GM18507 (cell line): Measurements from ENCODE around the gene ABCA4.
A peak's percentile ranks its signal among the peaks of the same experiment; 100 is the strongest.
"Not testable (repeated sequence)": the region's sequence is repeated elsewhere in the genome, so short reads cannot be mapped to it uniquely, and the experiment has no call there.

Source experiments
- DNase-seq: peaks from one replicate; pipeline ENCODE4 v3.0.0; 2011; ENCODE audit warnings: low read depth; ENCODE audit not compliant: insufficient read length; ENCODE audit errors: extremely low spot score
- FAIRE-seq: peaks from 2 replicates; lab custom pipeline; 2011; peaks lifted over from hg19 to GRCh38; lab: Jason Lieb, UNC

Gene ABCA4

GRCh38 chr1:93993731-93994130, 127.2 kb downstream of the ABCA4 start:
- FAIRE-seq (no peak), DNase-seq (no peak)

DNA sequence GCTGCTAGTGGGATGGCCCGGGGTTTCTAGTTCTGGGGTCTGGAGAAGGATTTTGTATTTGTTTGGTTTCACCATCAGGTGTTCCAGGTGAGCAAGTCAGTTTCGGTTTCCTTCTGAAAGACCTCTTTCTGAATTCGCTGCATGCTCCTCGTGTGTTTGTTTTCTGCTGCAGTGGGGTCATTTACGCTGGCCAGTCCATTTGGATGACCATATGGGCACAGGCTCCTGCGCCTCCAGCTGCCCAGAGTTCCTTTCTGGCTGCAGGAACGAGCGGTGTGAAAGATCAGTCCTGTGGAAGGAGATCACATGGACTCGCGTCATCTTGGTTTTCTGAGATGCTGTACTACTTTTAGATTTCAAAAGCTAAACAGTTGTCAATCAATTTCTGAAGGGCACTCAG, 128.0 kb downstream of the ABCA4 start:
- DNase-seq = no peak
- no peak for FAIRE-seq

DNA sequence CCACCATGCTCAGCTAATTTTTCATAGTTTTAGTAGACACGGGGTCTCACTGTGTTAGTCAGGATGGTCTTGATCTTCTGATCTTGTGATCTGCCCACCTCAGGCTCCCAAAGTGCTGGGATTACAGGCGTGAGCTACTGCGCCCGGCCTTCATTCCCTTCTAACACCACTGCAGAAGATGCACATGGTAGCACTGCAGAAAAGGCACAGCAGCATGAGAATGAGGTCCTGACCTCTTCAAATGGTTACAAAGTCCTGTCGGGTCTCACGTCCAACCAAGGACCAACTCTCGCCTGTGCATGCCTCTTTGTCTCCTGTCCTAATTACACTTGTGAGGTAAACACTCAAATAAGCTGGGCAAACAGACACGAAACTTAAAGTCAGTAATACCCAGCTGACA, 128.8 kb downstream of the ABCA4 start:
- FAIRE-seq (no peak), DNase-seq (no peak)

DNA sequence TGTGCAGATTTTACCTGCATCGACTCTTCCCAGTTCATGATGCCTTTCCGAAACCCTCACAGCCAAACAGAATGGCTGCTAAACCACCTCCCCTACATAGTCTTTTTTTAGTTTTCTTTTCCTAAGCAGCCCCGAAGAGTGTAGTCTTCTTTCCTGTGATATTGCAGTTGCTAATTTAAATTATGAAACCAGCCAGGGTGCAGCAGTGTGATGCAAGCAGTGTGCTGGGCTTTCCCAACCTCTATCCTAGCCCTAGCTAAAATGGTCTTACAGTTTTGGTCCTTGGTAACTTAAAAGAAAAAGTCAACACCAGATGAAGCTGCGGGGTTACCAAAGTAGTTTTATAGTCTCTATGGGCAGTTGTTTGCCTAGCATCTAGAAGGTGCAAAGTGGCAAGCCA, 129.7 kb downstream of the ABCA4 start:
- DNase-seq (no peak), FAIRE-seq (no peak)

GRCh38 chr1:93990477-93990876, 130.5 kb downstream of the ABCA4 start:
- DNase-seq, FAIRE-seq: not testable (repeated sequence)

DNA sequence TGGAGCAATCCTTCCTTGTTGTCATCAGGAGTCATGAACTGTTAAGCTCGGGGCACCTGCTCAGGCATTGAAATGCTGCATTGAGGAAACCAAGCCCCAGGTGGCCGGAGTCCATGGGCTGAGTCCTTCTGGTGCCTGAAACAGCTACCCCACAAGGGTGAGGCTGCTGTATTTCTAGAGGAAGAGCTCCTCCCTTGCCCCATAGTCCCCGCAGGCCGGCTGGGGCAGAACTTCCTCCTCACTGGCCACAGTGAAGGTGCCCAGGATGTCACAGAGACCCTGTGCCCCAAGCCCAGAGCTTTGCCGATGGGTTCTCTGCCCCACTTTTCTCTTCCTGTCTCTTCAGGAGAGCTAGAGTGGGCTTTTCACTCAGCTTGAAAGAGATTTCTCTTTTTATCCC, 130.9 kb downstream of the ABCA4 start:
- FAIRE-seq = no peak
- DNase-seq = no peak

DNA sequence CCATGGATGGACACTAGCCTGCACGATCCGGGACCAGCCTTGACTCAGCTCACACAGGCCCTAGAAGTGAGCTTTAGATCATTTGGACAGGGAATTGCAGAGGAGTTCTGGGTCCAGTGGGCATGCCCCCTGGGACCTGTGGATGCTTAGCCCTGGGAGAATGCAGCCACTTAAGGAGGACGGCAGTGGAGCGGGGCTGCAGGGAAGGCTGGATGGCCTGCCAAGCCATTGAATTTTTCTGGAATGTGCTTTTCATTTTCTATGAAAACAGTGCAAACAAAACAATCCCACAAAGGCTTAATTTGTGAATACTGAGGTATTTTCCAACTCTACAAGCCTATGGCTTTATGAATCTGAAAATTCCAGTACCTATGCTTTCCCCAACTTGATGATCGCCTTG, 131.3 kb downstream of the ABCA4 start:
- FAIRE-seq (no peak), DNase-seq (no peak)

DNA sequence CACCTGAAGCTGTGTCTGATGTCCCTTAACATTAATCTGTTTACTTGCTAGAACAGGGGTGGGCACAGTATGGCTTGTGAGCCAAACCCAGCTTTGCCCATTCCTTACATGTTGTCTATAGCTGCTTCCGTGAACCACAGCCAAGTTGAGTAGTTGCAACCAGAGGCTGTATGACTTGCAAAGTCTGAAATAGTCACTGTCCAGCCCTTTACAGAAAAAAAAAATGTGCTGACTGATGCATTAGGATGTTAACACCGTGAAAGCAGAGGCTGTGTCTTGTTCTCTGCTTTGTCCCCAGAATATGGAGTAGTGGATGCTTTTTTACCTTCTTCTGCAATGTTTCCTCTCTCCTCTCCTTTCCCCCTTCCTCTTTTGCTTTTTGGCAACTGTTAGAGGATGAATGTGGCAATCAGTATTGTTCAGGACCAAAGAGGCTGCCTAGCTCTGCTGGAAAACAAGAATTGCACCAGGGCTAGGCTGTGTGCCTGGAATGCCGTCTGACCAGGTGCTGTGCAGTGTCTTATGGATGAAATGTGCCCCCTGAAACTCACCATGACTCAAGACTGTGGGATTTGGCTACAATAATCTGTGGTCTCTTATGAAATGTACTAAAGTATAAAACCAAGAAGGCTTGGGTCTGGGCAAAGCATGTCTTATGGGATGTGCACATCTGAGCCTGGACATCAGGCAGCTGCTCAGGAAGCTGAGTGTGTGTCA, 132.2 kb downstream of the ABCA4 start:
- no peak for FAIRE-seq

DNA sequence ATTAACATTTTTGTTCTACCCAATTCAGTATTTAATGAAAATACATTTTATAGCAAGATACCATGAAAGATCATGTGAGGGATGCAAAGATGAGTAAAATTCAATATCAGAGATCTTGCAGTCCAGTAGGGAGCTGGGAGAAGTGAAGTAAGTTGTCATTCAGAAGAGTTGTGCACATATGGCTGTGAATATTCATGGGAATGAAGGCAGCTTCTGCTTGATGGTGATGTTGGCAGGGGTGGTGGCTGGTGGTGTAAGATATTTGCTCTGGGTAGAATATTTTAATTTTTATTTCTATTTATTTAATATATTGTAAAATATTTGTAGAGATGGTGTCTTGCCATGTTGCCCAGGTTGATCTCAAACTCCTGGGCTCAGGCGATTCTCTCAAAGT, 139.7 kb downstream of the ABCA4 start:
- no peak for FAIRE-seq
- DNase-seq = no peak

More for the DNA sequence above, 132.2 kb downstream of the ABCA4 start:
- no peak for DNase-seq

DNA sequence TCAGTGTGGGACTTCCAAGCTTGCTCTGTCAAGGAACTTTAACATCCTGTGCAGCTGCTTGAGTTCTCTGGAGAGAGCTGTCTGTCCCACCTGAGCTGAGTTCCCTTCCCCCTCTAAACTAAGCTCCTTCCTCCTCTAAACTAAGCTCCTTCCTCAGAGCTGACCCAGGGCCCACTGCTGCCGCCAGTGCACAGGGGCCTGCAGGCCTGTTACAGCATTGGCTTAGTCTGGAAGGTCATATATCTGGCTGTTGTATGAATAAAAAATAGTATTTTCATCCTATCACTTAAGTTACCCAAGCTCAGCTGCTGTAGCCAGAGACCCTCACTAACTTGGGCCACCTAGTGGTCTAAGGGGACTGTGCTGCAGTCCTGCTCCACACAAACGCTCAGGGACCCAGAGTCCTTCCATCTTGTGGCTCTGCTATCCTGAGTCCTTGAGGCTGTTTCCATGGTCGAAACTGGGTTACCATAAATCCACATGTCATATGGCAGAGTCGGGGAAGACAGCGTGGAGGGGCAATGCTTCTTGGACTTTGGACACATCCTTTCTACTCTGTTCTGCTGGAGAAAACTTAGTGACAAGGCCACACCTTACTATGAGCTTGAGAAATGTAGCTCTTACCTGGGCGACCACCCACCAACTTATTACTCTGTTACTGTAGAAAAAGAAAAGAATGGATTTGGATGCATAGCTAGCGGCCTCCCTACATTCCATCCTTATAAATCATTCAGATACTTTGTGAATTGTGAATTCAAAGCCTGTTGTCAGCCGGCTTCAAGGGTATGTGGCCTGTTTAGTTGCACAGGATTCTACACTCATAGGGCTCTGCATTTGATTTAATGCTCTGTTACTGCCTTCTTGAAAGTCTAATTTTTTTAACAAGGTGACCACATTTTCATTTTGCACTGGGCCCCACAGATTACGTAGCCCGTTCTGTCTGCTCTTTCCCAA, 140.4 kb downstream of the ABCA4 start:
- DNase-seq = peak; percentile 4
- no peak for FAIRE-seq

GRCh38 chr1:93979718-93980319, 141.1 kb downstream of the ABCA4 start:
- FAIRE-seq = no peak
- no peak for DNase-seq

DNA sequence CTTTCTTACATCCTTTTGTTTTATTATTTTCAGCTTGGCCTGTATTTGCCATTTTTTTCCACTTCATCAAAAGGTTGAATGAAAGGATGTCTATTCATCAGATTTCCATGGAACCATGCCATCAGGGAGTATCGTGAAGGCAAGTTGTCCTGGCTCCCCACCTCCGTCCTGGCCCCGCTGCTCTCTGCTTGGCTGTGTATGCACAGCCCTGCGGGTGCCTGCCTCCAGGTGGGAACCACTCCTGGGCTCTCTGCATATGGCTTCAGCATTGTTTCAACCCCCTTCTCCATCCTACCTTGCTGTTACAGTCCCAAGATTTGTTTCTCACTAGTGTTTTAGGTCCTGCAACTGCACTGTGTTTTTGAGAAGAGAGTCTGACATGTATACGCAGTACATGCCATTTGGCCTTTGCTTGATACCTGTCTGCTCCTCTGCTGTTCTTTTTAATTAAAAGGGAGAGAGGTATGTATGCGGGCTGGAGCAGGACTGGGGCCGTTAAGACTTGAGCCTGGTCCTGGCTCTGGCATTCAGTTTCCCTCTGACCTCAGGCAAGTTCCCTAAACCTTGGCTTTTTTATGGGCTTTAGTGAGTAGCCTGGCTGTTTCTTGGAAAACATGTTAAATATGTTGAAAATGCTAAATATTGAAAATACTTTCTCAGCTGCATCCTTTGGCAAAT, 141.8 kb downstream of the ABCA4 start:
- DNase-seq (no peak), FAIRE-seq (no peak)

DNA sequence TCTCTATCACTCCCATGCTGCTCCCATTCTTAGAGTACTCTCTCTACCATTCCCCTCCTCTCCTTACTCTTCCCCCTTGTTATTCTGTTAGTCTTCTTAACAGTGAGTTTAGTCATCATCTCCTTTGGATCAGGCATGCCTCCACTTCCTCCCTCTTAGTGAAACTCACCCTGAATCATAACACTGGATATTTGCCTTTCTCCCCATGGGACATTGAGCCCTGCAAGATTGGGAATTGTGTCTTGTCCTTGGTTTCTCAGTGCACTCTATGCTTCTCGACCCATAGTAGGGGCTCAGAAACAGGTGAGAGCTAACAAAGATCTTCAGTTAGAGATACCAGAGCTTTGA, 143.4 kb downstream of the ABCA4 start:
- no peak for FAIRE-seq

GRCh38 chr1:93976711-93977597, 144.0 kb downstream of the ABCA4 start:
- DNase-seq (no peak), FAIRE-seq (no peak)

More for the DNA sequence above, 143.4 kb downstream of the ABCA4 start:
- DNase-seq = no peak

GRCh38 chr1:93976291-93976690, 144.7 kb downstream of the ABCA4 start:
- DNase-seq = no peak
- no peak for FAIRE-seq

GRCh38 chr1:93972341-93972740, 148.6 kb downstream of the ABCA4 start:
- no peak for FAIRE-seq

GRCh38 chr1:93969887-93970286, 151.1 kb downstream of the ABCA4 start:
- FAIRE-seq (no peak), DNase-seq (no peak)

More at GRCh38 chr1:93972341-93972740, 148.6 kb downstream of the ABCA4 start:
- DNase-seq = no peak

DNA sequence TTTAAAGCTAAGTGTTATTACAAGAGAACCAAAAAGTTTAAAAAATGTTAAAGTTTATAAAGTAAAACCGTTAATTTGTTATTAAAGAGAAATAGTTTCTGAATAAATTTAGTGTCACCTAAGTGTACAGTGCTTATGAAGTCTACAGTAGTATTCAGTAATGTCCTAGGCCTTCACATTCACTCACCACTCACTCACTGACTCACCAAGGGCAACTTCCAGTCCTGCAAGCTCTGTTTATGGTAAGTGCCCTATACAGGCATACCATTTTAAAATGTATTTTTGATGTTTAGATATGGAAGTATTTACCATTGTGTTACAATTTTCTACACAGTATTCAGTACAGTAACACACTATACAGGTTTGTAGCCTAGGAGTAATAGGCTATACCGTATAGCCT, 151.6 kb downstream of the ABCA4 start:
- FAIRE-seq = no peak
- no peak for DNase-seq

DNA sequence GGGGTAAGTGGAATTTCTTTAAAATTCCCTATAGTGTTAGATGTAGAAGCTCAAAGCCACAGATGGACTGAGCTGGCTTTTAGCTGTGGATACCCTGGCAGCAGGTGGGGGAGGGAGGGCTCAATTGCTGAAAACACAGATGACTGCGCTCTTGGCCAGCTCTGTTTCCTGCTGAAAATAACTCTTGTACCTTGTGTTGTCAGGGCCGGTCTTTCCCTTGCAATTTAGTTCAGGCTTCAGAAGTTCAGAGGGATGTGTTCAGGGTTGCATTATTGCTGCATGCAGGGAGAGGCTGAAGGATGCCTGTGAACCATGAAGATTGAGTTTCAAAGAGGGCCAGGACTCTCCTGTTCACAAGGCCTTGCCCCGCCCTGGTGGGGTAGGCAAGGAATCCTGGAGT, 153.6 kb downstream of the ABCA4 start:
- FAIRE-seq = no peak

More for the DNA sequence above, 153.6 kb downstream of the ABCA4 start:
- DNase-seq = no peak
